GM12878 (cell line): ENCODE results near the gene SZRD1.

Experiments used
- ASH2L ChIP-seq: fragments of 300-600, 200-600 bp; sonication (generic); IDR thresholded peaks from 2 replicates; pipeline ENCODE4 v1.6.1; 2017; ENCODE audit warnings: low read depth, mild to moderate bottlenecking, borderline replicate concordance
- CBX5 ChIP-seq: sonication (generic); IDR thresholded peaks from 2 replicates; pipeline ENCODE4 v1.6.1; 2016; ENCODE audit warnings: low read depth, moderate library complexity, mild to moderate bottlenecking, inconsistent platforms
- EED ChIP-seq: sonication (generic); IDR thresholded peaks from 2 replicates; pipeline ENCODE4 v1.6.1; 2016; ENCODE audit warnings: antibody characterized with exemption, low read depth
- EGR1 ChIP-seq, 2 experiments: IDR thresholded peaks; 1 replicate in 1 of 2; 2 replicates in 1 of 2; pipeline ENCODE4 v1.6.1; 2011 to 2012; ENCODE audit warnings: low read depth in 2 of 2, low read length in 2 of 2, borderline replicate concordance in 1 of 2, mild to moderate bottlenecking in 1 of 2, moderate library complexity in 1 of 2
- PML ChIP-seq: IDR thresholded peaks from 2 replicates; pipeline ENCODE4 v1.6.1; 2012; ENCODE audit warnings: low read length, inconsistent platforms
- SIN3A ChIP-seq: IDR thresholded peaks from 2 replicates; pipeline ENCODE4 v1.6.1; 2012; ENCODE audit warnings: low read depth, low read length, improper control_type of control experiment

DNA sequence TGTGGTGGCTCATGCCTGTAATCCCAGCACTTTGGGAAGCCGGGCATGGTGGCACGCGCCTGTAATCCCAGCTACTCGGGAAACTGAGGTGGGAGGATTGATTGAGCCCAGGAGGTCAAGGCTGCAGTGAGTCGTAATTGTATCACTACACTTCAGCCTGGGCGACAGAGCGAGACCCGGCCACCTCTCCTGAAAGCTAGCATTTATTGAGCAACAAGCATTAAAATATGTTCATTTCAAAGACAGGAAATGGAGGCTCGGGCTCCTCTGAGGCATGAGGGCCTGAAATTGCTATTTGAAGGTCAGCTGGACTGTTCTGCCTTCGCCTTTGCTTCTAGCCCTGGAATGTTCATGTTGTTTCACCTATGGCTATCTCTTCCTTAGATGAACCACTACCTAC is 35.7 kb downstream of the SZRD1 start:
- no peak for TF ChIP-seq SIN3A
- no peak for TF ChIP-seq EGR1 (IDR thresholded peaks at IDR 0.05; ENCODE audit: borderline replicate concordance in 1 of 2, low read depth in 2 of 2, low read length in 2 of 2)
- no peak for TF ChIP-seq EED
- TF ChIP-seq CBX5: no peak
- no peak for TF ChIP-seq ASH2L
- no peak for TF ChIP-seq PML
